ENCODE measurements around the gene RHOBTB1. TPM values are rescaled to one million over a fixed set of nuclear protein-coding genes. Genes with fewer than 3 reads are reported as not detected.
"Not testable (repeated sequence)": the region's sequence is repeated elsewhere in the genome, so short reads cannot be mapped to it uniquely, and the experiment has no call there.

RHOBTB1 gene
- total RNA-seq, 8 experiments from 2014 or later = 2.8 to 34.4 (median 11.2) TPM

DNA sequence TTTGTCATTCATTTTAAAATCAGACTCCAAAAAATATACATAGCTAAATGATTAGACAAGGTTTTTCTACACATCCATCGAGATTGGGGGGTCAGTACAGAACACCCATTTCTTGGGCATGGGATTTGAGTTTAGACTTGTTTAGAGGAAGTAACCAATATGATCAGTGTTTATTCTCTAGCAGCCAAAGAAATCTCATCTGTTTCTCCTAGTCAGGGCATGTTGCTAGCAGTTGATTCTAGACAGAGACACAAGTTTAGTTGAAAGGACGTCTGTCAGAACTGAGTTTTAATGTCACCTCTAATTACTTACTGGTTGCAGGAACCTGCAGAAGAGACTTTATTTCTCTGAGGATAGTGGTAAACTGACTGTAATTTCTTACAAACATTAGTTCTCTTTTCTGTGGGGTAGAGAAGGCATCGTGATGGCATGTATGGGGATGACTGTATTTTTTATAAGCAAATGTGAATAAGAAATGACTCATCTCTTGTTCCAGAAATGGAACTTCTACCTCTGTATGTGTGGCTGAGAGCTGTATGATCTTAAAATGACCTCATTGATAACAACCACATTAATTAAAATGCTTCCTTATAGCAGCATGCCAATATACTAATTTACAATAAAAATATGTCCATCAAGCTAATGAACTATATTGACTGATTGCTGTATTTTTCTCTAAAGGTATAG, 30.6 kb upstream of the RHOBTB1 start:
- in situ Hi-C loops (cut with MboI; ENCODE audit: low pct_unique_long_range_greater_than_20kb in 2 of 9, low sequenced_read_pairs in 9 of 9, unreplicated experiment in 9 of 9) = no loop called here
- peak in 5 of 8 experiments; percentile 58 to 88 (median 75) for ATAC-seq (replicated peaks in 6 of 8)
- Histone ChIP-seq H3K27ac (no peak overlapping the region), H3K4me1 (replicated peaks in 1 of 2) (peaks cover 0 to 19% of the 10 kb centered on the region in 2 donors), H3K4me3 (no peak overlapping the region)
- WGBS, 10 experiments = 0 to 100% (median 79%) methylated on average over 1 to 3 of the region's 3 CpGs; no CpG with 5 or more reads in 1 of the 10 experiments

DNA sequence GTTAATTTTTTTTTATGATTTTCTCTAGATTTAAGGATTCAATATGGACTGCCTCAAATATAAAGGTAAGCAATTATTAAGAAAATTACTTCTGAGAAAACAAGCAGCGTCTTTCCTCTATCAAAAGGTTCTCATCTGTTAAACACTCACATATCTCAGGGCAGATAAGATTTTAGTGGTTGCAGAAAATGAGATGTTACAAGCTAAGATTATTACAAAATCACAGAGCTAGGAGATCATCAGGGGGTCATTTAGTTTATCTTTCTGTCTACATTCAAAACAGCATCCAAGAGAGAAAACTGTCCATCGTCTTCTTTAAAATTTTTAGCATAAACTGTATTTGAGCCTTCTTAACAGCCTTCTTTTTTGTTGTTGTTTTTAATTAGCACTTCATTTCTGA, 29.1 kb upstream of the RHOBTB1 start:
- in situ Hi-C loops (cut with MboI; ENCODE audit: low pct_unique_long_range_greater_than_20kb in 2 of 9, low sequenced_read_pairs in 9 of 9, unreplicated experiment in 9 of 9) = no loop called here
- WGBS, 10 experiments = 82 to 100% (median 96%) methylated on average over 1 to 2 of the region's 2 CpGs; no CpG with 5 or more reads in 1 of the 10 experiments
- ATAC-seq (replicated peaks in 6 of 8) = no peak

DNA sequence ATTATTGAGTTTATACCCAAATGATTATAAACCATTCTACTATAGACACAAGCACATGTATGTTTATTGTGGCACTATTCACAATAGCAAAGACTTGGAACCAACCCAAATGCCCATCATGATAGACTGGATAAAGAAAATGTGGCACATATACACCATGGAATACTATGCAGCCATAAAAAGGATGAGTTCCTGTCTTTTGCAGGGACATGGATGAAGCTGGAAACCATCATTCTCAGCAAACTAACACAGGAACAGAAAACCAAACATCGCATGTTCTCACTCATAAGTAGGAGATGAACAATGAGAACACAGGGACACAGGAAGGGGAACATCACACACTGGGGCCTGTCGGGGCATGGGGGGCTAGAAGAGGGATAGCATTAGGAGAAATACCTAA, 28.2 kb upstream of the RHOBTB1 start:
- in situ Hi-C loops (cut with MboI; ENCODE audit: low pct_unique_long_range_greater_than_20kb in 2 of 9, low sequenced_read_pairs in 9 of 9, unreplicated experiment in 9 of 9); H3K4me3 ChIP-seq; H3K4me1 ChIP-seq (replicated peaks in 1 of 2); ATAC-seq (replicated peaks in 6 of 8); H3K27ac ChIP-seq: not testable (repeated sequence)
- WGBS, 10 experiments = 100% methylated on average over 1 of the region's 2 CpGs; no CpG with 5 or more reads in 8 of the 10 experiments

More for the DNA sequence above, 29.1 kb upstream of the RHOBTB1 start:
- Histone ChIP-seq H3K4me1 (replicated peaks in 1 of 2) (peaks cover 0 to 12% of the 10 kb centered on the region in 2 donors), H3K4me3 (no peak overlapping the region), H3K27ac (no peak overlapping the region)

DNA sequence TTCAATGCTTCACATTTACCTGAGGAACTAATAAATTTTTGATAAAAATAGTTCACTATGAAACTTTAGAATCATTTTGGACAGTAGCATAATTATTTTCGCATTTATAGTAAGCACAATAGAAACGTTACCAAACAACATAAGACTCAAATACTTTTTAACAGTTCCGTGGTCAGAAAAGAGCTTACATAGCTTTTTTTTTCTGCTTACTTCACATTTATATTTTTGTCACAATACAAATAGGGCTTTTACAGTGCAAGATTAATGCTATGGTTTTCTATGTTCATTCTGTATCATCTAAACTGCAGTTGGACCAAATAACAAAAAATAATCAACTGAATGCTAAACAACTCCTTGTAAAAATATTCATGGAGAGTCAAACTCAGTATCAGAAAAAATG, 26.5 kb upstream of the RHOBTB1 start:
- no peak overlapping the region for H3K27ac ChIP-seq
- in situ Hi-C loops (cut with MboI; ENCODE audit: low pct_unique_long_range_greater_than_20kb in 2 of 9, low sequenced_read_pairs in 9 of 9, unreplicated experiment in 9 of 9) = no loop called here
- 49 to 100% (median 93%) methylated on average over 2 to 3 of the region's 3 CpGs for WGBS, 10 experiments
- ATAC-seq (replicated peaks in 6 of 8) = no peak
- no peak overlapping the region for H3K4me3 ChIP-seq
- H3K4me1 ChIP-seq (replicated peaks in 1 of 2) = peaks cover 0 to 3% of the 10 kb centered on the region in 2 donors

DNA sequence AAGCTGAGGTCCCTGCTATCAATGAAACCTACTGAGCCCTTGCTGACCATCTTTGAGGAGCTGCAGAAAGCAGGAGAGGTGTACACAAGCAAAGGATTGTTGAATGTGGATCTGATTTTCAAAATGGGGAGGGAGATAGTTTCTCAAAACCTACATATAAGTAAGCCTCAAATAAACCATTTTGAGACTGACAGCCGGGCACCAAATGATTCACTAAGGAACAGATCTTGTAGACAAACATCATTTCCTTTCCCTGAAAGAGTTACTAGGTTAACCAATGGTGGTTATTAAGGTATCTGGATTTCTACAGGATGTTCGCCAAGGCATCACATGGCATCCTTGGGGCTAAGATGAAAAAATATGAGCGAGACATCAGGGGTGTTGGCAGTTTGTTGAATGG, 24.5 kb upstream of the RHOBTB1 start:
- WGBS, 10 experiments = 40 to 100% (median 96%) methylated on average over 1 to 3 of the region's 3 CpGs; no CpG with 5 or more reads in 1 of the 10 experiments
- peaks cover 0 to 2% of the 10 kb centered on the region in 2 donors for H3K4me1 ChIP-seq (replicated peaks in 1 of 2)
- ATAC-seq (replicated peaks in 6 of 8) = no peak
- H3K4me3 ChIP-seq = no peak overlapping the region
- H3K27ac ChIP-seq = no peak overlapping the region
- in situ Hi-C loops (cut with MboI; ENCODE audit: low pct_unique_long_range_greater_than_20kb in 2 of 9, low sequenced_read_pairs in 9 of 9, unreplicated experiment in 9 of 9) = no loop called here

DNA sequence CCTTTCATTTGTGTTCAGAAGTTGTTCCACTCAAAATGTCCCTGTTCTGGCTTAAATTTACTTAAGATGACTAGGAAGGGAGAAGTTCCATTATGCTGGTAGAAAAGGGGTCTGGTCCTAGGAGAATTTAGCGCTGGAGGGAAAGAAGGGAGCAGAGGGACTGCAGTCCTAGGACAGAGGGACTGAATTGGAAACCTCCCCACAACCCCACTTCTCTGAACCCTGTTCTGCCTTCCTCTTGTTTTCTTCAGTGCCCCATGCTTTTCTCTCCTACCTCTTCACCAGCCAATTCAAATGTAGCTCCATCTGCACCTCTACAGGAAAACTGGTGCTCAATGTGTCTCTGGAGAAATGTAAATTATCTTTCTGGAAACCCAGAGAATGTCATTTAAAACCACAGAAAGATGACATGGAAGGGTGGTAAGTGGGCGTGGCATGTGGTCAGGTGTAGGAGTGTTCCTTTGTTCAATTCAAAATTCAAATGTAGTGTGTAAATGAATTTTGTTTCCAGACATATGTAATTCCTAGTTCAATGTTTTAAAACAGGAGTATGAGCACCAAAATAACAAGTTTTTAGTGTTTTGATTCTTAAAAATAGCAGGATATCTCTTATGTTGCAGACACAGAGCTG, 24.0 kb upstream of the RHOBTB1 start:
- Histone ChIP-seq H3K27ac (no peak overlapping the region), H3K4me1 (replicated peaks in 1 of 2) (peaks cover 0 to 8% of the 10 kb centered on the region in 2 donors), H3K4me3 (no peak overlapping the region)
- WGBS, 10 experiments = 68 to 100% (median 95%) methylated on average over 1 to 2 of the region's 2 CpGs; no CpG with 5 or more reads in 3 of the 10 experiments
- no peak for ATAC-seq (replicated peaks in 6 of 8)
- in situ Hi-C loops (cut with MboI; ENCODE audit: low pct_unique_long_range_greater_than_20kb in 2 of 9, low sequenced_read_pairs in 9 of 9, unreplicated experiment in 9 of 9) = no loop called here

DNA sequence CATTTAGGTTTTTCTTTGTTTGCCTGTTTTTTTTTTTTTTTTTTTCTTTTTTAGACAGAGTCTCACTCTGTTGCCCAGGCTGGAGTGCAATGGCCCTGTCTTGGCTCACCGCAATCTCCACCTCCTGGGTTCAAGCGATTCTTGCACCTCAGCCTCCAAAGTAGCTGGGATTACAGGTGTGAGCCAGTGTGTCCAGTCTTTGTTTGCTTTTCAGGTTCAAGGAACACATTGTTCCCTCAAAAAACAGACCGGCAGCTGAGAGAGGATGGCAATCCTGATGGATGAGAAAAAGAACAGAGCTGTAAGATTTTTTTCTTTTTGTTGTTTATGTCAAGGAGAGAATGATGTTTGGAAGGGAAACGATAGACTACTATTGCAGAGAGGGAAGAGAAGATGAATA, 23.3 kb upstream of the RHOBTB1 start:
- no peak overlapping the region for H3K4me3 ChIP-seq
- peaks cover 0 to 10% of the 10 kb centered on the region in 2 donors for H3K4me1 ChIP-seq (replicated peaks in 1 of 2)
- in situ Hi-C loops (cut with MboI; ENCODE audit: low pct_unique_long_range_greater_than_20kb in 2 of 9, low sequenced_read_pairs in 9 of 9, unreplicated experiment in 9 of 9) = no loop called here
- 25 to 96% (median 52%) methylated on average over 1 to 4 of the region's 4 CpGs for WGBS, 10 experiments
- H3K27ac ChIP-seq = no peak overlapping the region
- no peak for ATAC-seq (replicated peaks in 6 of 8)

DNA sequence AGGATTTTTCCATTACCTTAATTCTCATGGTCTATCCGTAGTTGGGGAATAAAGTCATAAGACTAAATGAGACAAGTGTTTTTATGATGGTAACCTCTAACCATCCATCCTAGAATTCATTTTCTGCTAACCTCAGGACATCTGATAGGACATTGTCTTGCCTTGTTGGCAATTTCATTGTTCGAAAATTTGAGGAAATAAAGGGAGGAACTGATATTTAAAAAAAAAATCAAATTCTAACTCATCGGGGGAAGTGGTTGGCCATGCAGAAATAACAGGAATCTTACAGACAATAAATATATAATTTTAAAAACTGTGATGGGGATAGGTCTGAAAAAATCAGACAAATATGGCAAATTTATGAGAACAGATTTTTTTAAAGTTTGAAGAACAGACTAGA, 21.7 kb upstream of the RHOBTB1 start:
- Histone ChIP-seq H3K27ac (no peak overlapping the region), H3K4me3 (no peak overlapping the region), H3K4me1 (replicated peaks in 1 of 2) (peaks cover 0 to 10% of the 10 kb centered on the region in 2 donors)
- ATAC-seq (replicated peaks in 6 of 8) = no peak
- in situ Hi-C loops (cut with MboI; ENCODE audit: low pct_unique_long_range_greater_than_20kb in 2 of 9, low sequenced_read_pairs in 9 of 9, unreplicated experiment in 9 of 9) = no loop called here
- 48 to 97% (median 80%) methylated on average over 2 to 3 of the region's 3 CpGs for WGBS, 10 experiments

DNA sequence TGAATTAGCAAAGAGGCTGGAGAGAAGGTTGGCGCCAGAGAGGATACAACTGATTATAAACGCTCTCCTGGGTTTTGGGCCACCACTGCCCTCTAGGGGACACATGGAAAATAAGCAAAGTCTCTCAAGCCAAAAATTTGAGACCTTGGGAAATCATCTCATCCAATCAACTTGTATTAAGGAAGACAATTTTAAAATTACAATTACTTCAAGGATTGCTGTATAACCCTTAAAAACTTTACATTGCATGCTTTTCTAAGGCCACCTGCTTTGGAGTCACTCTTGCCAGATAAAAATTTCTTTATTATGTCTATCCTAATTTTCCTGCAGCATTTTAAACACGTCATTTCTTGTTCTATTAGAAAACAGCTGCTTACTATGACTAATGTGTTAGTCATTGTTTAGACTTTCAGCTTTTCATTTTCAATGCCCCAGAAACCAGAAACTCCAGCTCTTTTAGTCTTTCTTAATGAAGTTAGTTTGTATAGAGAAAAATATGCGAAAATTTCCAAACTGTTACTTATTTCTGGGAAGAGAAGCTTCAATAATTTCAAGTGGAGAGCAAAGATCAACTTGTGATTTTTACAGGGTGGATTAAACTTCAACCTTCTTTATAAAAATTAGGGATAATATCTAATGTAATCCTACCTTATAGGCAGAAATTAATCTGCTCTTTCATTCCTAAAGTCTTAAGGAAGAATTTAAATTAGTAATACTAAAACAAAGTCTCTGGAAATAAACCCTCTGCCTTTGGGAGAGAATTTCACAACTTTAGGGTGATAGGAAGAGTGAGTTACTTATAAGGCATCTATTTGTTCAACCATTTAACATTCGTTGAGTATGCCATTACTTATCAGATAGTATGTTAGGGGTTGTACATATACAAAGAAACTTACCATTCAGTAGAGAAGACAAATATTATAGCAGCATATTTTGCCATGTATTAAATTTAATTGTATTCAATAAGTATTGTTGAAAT, 20.6 kb upstream of the RHOBTB1 start:
- H3K4me3 ChIP-seq = no peak overlapping the region
- peak; percentile 46 to 85 (median 68) for ATAC-seq (replicated peaks in 6 of 8)
- H3K4me1 ChIP-seq (replicated peaks in 1 of 2) = peaks cover 0 to 10% of the 10 kb centered on the region in 2 donors
- in situ Hi-C loops (cut with MboI; ENCODE audit: low pct_unique_long_range_greater_than_20kb in 2 of 9, low sequenced_read_pairs in 9 of 9, unreplicated experiment in 9 of 9) = no loop called here
- 0 to 75% (median 46%) methylated on average over 3 to 5 of the region's 5 CpGs for WGBS, 10 experiments
- H3K27ac ChIP-seq = no peak overlapping the region

DNA sequence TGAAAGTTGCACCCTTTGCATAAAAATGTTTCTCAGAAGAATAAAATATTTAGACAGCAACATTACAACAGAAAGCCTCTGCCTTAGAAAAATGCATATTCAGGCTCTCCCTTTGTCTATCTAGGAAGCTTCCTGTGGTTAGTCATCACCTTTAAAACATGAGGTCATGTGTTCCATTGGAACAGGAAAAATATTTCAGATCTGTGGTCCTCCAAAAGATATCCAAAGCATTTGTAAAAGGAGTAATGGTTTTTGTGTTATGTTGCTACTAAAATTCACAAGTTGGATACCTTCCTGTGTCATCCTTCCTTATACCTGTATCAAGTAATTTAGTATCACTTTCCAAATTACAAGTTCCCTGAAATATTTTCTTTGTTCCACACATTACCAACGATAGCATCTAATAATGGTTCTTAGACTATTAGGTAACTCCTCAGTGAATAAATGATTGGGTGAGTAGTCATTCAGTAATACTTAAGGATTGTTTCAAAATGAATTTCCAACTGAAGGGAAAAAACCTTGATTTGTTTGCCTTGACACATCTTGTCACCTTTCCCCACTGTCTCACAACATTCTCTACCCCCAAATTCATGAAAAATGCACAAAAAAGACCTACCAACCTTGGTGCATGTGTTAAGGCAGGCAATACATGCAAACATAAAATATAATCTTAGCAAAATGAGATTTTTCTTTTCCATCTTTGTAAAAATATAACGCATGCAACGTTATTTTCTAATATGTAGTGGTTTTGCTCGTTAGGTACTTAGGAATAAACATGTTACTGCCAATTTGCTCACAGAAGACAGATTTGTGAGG, 19.7 kb upstream of the RHOBTB1 start:
- ATAC-seq (replicated peaks in 6 of 8) = peak in 4 of 8 experiments; percentile 25 to 60 (median 45)

DNA sequence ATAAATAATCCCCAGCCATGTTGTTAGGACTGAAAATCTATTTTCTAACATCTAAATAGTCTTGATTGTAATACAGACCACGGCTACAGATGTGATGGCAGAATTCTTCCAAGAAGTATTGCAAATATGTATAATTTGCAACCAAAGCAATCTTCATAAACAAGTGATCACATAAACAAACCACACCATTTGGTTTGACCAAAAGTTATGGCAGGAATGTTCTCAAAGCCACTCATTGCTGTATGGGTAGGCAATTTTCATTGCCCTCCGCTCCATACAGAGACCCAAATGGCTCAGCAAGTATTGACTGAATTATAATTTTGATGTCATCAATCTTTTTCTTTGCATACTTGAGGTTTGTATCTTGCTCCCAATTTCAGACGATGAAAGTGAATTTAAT, 19.0 kb upstream of the RHOBTB1 start:
- H3K4me1 ChIP-seq (replicated peaks in 1 of 2) = peaks cover 0 to 10% of the 10 kb centered on the region in 2 donors
- H3K27ac ChIP-seq = no peak overlapping the region
- no peak overlapping the region for H3K4me3 ChIP-seq
- WGBS, 10 experiments = 22 to 100% (median 72%) methylated on average over 1 to 3 of the region's 3 CpGs
- ATAC-seq (replicated peaks in 6 of 8) = peak in 1 of 8 experiments; percentile 7
- in situ Hi-C loops (cut with MboI; ENCODE audit: low pct_unique_long_range_greater_than_20kb in 2 of 9, low sequenced_read_pairs in 9 of 9, unreplicated experiment in 9 of 9) = no loop called here

More for the DNA sequence above, 19.7 kb upstream of the RHOBTB1 start:
- Histone ChIP-seq H3K4me1 (replicated peaks in 1 of 2) (peaks cover 0 to 10% of the 10 kb centered on the region in 2 donors), H3K4me3 (no peak overlapping the region), H3K27ac (no peak overlapping the region)
- 0 to 41% (median 24%) methylated on average over 1 to 4 of the region's 4 CpGs for WGBS, 10 experiments
- in situ Hi-C loops (cut with MboI; ENCODE audit: low pct_unique_long_range_greater_than_20kb in 2 of 9, low sequenced_read_pairs in 9 of 9, unreplicated experiment in 9 of 9) = no loop called here

DNA sequence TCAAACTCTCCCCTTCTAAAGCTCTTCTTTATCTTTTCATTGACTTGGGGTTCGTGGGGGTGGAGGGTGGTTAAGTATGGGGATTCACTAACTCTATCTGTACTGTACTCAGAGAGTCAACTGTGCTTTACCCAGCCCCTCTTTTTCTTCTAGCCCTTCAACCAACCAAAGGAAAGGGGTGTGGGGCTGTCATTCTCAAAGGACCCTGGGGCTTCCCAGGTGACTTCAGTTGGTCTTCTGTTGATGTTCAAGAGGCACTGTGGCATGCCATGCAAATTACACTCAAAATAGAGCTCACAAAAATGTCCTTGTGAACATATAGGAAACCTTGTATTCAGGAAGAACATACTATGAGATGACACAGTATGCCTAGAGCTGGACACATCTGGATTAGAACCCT, 16.9 kb upstream of the RHOBTB1 start:
- 83 to 100% (median 88%) methylated on average over 1 of the region's 1 CpG; no CpG with 5 or more reads in 7 of the 10 experiments for WGBS, 10 experiments
- Histone ChIP-seq H3K27ac (no peak overlapping the region), H3K4me3 (no peak overlapping the region), H3K4me1 (replicated peaks in 1 of 2) (peaks cover 0 to 10% of the 10 kb centered on the region in 2 donors)
- in situ Hi-C loops (cut with MboI; ENCODE audit: low pct_unique_long_range_greater_than_20kb in 2 of 9, low sequenced_read_pairs in 9 of 9, unreplicated experiment in 9 of 9) = no loop called here
- no peak for ATAC-seq (replicated peaks in 6 of 8)
